ENCODE measurements around the gene RAVER1.
A peak's percentile ranks its signal among the peaks of the same experiment; 100 is the strongest.

RAVER1 gene

DNA sequence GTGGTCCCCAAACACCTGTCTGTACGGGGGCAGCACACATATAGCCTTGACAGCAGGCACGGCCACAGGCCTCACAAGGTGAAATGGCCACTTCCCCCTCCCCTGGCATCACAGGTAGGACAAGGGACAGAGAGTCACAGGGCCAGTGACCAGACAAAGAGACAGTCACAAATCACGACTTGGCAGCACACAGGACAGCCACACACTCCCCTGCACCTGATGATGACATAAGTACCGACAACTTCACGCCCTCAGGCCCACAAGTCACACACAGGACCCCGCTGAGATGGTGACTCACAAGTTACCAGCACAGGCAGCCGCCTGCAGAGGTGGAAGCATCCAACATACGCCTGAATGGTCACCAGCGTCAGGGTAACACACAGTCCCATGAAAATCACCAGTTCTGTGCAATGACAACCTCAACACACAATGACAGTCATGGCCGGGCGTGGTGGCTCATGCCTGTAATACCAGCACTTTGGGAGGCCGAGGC, 30.5 kb upstream of the RAVER1 start (continued):
- TF ChIP-seq ZNF473 (tag by site-specific recombination; IDR thresholded peaks at IDR 0.05) (no peak), GLI2 (tag by site-specific recombination; IDR thresholded peaks at IDR 0.05; ENCODE audit: borderline replicate concordance, low read depth) (no peak), ZNF792 (tag by site-specific recombination; IDR thresholded peaks at IDR 0.05) (no peak), BCL11A (tag by site-specific recombination; IDR thresholded peaks at IDR 0.05; ENCODE audit: low read depth) (peak; percentile 39; the same call in 1 of the 2 replicates), SP2 (tag by site-specific recombination; IDR thresholded peaks at IDR 0.05) (0 out of 2 replicates have a peak, but pooled peaks have one; percentile 15), ZEB2 (tag by site-specific recombination; IDR thresholded peaks at IDR 0.05) (peak; percentile 74)
- TF ChIP-seq, protein P1, sequence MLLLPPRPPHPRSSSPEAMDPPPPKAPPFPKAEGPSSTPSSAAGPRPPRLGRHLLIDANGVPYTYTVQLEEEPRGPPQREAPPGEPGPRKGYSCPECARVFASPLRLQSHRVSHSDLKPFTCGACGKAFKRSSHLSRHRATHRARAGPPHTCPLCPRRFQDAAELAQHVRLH (tag by site-specific recombination; IDR thresholded peaks at IDR 0.05) = no peak
- TF ChIP-seq, protein P2, sequence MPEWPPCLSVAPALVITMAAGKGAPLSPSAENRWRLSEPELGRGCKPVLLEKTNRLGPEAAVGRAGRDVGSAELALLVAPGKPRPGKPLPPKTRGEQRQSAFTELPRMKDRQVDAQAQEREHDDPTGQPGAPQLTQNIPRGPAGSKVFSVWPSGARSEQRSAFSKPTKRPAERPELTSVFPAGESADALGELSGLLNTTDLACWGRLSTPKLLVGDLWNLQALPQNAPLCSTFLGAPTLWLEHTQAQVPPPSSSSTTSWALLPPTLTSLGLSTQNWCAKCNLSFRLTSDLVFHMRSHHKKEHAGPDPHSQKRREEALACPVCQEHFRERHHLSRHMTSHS (tag by site-specific recombination; IDR thresholded peaks at IDR 0.05) = no peak

DNA sequence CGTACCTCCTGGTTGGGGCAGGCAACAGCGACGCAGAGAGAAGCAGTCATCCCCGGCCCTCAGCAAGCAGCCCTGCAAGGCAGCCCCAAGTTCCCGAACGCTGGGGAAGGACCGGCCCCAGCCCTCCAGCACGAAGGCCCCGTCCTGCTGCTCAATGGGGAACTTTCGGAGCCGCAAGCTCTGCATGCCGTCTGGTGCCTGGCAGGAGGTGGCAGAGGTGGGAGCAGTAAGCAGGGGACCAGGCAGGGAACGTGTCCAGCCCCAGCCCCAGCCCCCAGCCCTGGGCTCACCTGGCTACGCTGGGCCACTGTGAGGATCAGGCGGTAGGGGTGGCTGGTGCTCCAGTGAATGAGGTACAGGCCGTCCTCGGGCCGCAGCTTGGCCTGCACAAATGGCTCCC, 28.9 kb upstream of the RAVER1 start:
- ChIA-PET CTCF (no interaction called here), POLR2A (interaction anchor here (0.6 kb wide), 2 partner anchors 29 to 154 kb away, joined by 3 to 5 read pairs; no protein-coding TSS in a partner anchor)
- H3K36me3 ChIP-seq (ENCODE audit: control insufficient read depth in 2 of 2, insufficient read depth in 1 of 2, low read length in 2 of 2) = peaks cover 19 to 81% of the 10 kb centered on the region in 2 experiments; a peak in 2 of 3 replicates
- no peaks in the 10 kb centered on the region for H3K4me1 ChIP-seq (ENCODE audit: control insufficient read depth, insufficient read depth, low read length)
- TF ChIP-seq ZNF629 (tag by site-specific recombination; IDR thresholded peaks at IDR 0.05) = no peak
- no peak for TF ChIP-seq PRDM1 (tag by site-specific recombination; IDR thresholded peaks at IDR 0.05)
- TF ChIP-seq ZNF423 (tag by site-specific recombination; IDR thresholded peaks at IDR 0.05) = no peak
- TF ChIP-seq ZNF664 (tag by site-specific recombination; IDR thresholded peaks at IDR 0.05) = no peak
- H3K27ac ChIP-seq (ENCODE audit: extremely low read depth, low read depth, low read length) = no peak overlapping the region
- no peak overlapping the region for H3K4me3 ChIP-seq (ENCODE audit: low read depth, low read length)
- no peaks in the 10 kb centered on the region for H3K9me3 ChIP-seq (ENCODE audit: control insufficient read depth, insufficient read depth, low read depth, low read length)

- Histone ChIP-seq H3K4me1 (ENCODE audit: control insufficient read depth, insufficient read depth, low read length) (no peaks in the 10 kb centered on the region), H3K4me3 (ENCODE audit: low read depth, low read length) (no peak overlapping the region), H3K9me3 (ENCODE audit: control insufficient read depth, insufficient read depth, low read depth, low read length) (no peaks in the 10 kb centered on the region), H3K27ac (ENCODE audit: extremely low read depth, low read depth, low read length) (no peak overlapping the region), H3K36me3 (ENCODE audit: control insufficient read depth in 2 of 2, insufficient read depth in 1 of 2, low read length in 2 of 2) (peaks cover 16 to 80% of the 10 kb centered on the region in 2 experiments; a peak in 2 of 3 replicates)
- CTCF ChIA-PET = no interaction called here
- POLR2A ChIA-PET = interaction anchor here (0.6 kb wide), 1 partner anchor 28 kb away, joined by 5 read pairs; no protein-coding TSS in a partner anchor
- TF ChIP-seq, protein P2 (tag by site-specific recombination; IDR thresholded peaks at IDR 0.05) = no peak
- TF ChIP-seq ZNF23 (tag by site-specific recombination; IDR thresholded peaks at IDR 0.05; ENCODE audit: borderline replicate concordance) (no peak), ZBTB49 (tag by site-specific recombination; IDR thresholded peaks at IDR 0.05; ENCODE audit: low read depth) (no peak), ZFHX2 (tag by site-specific recombination; conservative IDR thresholded peaks at IDR 0.05) (peak; percentile 99), KLF10 (tag by site-specific recombination; IDR thresholded peaks at IDR 0.05) (peak; percentile 82), ZNF394 (tag by site-specific recombination; IDR thresholded peaks at IDR 0.05; ENCODE audit: borderline replicate concordance) (no peak), BCL11A (tag by site-specific recombination; IDR thresholded peaks at IDR 0.05; ENCODE audit: low read depth) (no peak), YY2 (tag by site-specific recombination; IDR thresholded peaks at IDR 0.05) (no peak), ZNF670 (tag by site-specific recombination; IDR thresholded peaks at IDR 0.05; ENCODE audit: low read depth) (no peak), ZNF747 (tag by site-specific recombination; IDR thresholded peaks at IDR 0.05) (no peak), ZNF211 (tag by site-specific recombination; IDR thresholded peaks at IDR 0.05; ENCODE audit: low read depth) (no peak), ZNF692 (tag by site-specific recombination; IDR thresholded peaks at IDR 0.05) (0 out of 2 replicates have a peak, but pooled peaks have one; percentile 6), ZNF24 (tag by site-specific recombination; IDR thresholded peaks at IDR 0.05) (no peak), ZNF10 (tag by site-specific recombination; IDR thresholded peaks at IDR 0.05) (no peak), ZNF311 (tag by site-specific recombination; IDR thresholded peaks at IDR 0.05; ENCODE audit: borderline replicate concordance) (no peak)
- TF ChIP-seq, protein P1 (tag by site-specific recombination; IDR thresholded peaks at IDR 0.05) = no peak
- TF ChIP-seq, protein P3, sequence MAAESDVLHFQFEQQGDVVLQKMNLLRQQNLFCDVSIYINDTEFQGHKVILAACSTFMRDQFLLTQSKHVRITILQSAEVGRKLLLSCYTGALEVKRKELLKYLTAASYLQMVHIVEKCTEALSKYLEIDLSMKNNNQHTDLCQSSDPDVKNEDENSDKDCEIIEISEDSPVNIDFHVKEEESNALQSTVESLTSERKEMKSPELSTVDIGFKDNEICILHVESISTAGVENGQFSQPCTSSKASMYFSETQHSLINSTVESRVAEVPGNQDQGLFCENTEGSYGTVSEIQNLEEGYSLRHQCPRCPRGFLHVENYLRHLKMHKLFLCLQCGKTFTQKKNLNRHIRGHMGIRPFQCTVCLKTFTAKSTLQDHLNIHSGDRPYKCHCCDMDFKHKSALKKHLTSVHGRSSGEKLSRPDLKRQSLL (tag by site-specific recombination; IDR thresholded peaks at IDR 0.05) = no peak
These were observed 28.3 kb upstream of the RAVER1 start for GRCh38 chr19:10361569-10362011.

Data from HEK293 (cell line).